GDM1 (cell line): ENCODE data around the gene ESPL1.
"Not testable (repeated sequence)": the region's sequence is repeated elsewhere in the genome, so short reads cannot be mapped to it uniquely, and the experiment has no call there.

Experiments used
- DNase-seq: peaks from one replicate; lab custom pipeline; 2025; lab: John Stamatoyannopoulos, UW

Gene ESPL1

GRCh38 chr12:53259891-53260290 is 8.2 kb upstream of the ESPL1 start:
- DNase-seq = no peak

- DNase-seq = no peak
These were observed 2.3 kb upstream of the ESPL1 start for GRCh38 chr12:53265783-53266182.

GRCh38 chr12:53267306-53267998 is 647 bp upstream of the ESPL1 start:
- DNase-seq = no peak

GRCh38 chr12:53268630-53269562 is 797 bp downstream of the ESPL1 start:
- no peak for DNase-seq

- no peak for DNase-seq
These were observed 6.3 kb downstream of the ESPL1 start for GRCh38 chr12:53274445-53274844.

GRCh38 chr12:53276511-53276910 is 8.4 kb downstream of the ESPL1 start:
- DNase-seq = no peak

GRCh38 chr12:53277981-53278380 is 9.9 kb downstream of the ESPL1 start:
- no peak for DNase-seq

GRCh38 chr12:53279283-53279869 is 11.3 kb downstream of the ESPL1 start:
- DNase-seq = no peak

- no peak for DNase-seq
These were observed 11.9 kb downstream of the ESPL1 start for GRCh38 chr12:53279888-53280498.

GRCh38 chr12:53286448-53286847 is 18.3 kb downstream of the ESPL1 start:
- no peak for DNase-seq

- peak; percentile 22 for DNase-seq
These were observed 19.7 kb downstream of the ESPL1 start for GRCh38 chr12:53287741-53288216.

GRCh38 chr12:53288322-53288721 is 20.2 kb downstream of the ESPL1 start:
- DNase-seq = no peak

- no peak for DNase-seq
These were observed 21.8 kb downstream of the ESPL1 start for GRCh38 chr12:53289891-53290290.

GRCh38 chr12:53290661-53291060 is 22.6 kb downstream of the ESPL1 start:
- DNase-seq = no peak

GRCh38 chr12:53292426-53292825 is 24.3 kb downstream of the ESPL1 start:
- DNase-seq = no peak

GRCh38 chr12:53295070-53295890 is 27.2 kb downstream of the ESPL1 start, which contains the start of gene PFDN5:
Gene PFDN5, plus strand, starts transcription at chr12:53295542. Its CDS starts 26 bp downstream, at chr12:53295568.
- peak; percentile 85 for DNase-seq

GRCh38 chr12:53295891-53296219 is 27.8 kb downstream of the ESPL1 start:
- no peak for DNase-seq

GRCh38 chr12:53297106-53297505 is 29.0 kb downstream of the ESPL1 start:
- DNase-seq = not testable (repeated sequence)

GRCh38 chr12:53298164-53298563 is 30.1 kb downstream of the ESPL1 start:
- no peak for DNase-seq

GRCh38 chr12:53299101-53299453 is 31.0 kb downstream of the ESPL1 start:
- DNase-seq = no peak

GRCh38 chr12:53299454-53300180 is 31.5 kb downstream of the ESPL1 start, which contains the start of gene MYG1:
Gene MYG1, plus strand, starts transcription at chr12:53299695. Its CDS starts 43 bp downstream, at chr12:53299738.
- DNase-seq = peak; percentile 78
